Fibroblast of pulmonary artery (primary cell): ENCODE measurements around the gene SLC1A3.

Experiments used
- DNase-seq: peaks from one replicate; pipeline ENCODE4 v3.0.0-alpha.2; 2010; ENCODE audit warnings: low read depth
- H3K4me3 ChIP-seq: replicated peaks from 2 replicates; pipeline ENCODE4 v1.5.1; 2011; ENCODE audit warnings: low read depth, mild to moderate bottlenecking, control low read depth, low read length, moderate library complexity
- TF ChIP-seq, protein P1 (sequence below): IDR thresholded peaks from 2 replicates; pipeline ENCODE4 v1.5.1; 2011; ENCODE audit warnings: mild to moderate bottlenecking, control low read depth, low read length, inconsistent platforms; ENCODE audit errors: missing control alignments

SLC1A3 gene

DNA sequence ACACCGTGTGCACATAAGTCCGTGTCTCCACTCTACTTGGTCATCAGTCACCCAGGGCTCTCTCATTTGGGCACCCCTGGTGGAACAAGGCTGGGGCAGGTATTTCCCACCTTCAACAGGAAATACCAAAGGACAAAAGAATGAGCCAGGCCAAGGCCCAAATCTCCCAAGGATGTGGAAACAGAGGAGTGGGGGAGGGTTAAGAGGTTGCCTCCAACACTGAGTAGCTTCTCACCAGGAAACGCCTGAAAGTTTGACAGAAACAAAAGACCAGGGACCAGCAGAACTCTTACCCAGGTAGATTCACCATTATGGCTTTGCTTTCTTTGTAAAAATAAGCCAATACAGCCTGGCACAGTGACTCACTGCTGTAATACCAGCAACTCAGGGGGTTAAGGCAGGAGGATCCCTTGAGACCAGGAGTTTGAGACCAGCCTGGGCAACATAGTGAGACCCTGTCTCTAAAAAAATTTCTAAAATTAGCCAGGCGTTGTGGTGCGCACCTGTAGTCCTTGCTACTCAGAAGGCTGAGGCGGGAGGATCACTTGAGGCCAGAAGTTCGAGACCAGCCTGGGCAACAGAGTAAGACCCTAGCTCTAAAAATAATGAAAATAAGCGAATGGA is 12.7 kb downstream of the SLC1A3 start:
- H3K4me3 ChIP-seq, result no peak overlapping the region
- TF ChIP-seq, protein P1, sequence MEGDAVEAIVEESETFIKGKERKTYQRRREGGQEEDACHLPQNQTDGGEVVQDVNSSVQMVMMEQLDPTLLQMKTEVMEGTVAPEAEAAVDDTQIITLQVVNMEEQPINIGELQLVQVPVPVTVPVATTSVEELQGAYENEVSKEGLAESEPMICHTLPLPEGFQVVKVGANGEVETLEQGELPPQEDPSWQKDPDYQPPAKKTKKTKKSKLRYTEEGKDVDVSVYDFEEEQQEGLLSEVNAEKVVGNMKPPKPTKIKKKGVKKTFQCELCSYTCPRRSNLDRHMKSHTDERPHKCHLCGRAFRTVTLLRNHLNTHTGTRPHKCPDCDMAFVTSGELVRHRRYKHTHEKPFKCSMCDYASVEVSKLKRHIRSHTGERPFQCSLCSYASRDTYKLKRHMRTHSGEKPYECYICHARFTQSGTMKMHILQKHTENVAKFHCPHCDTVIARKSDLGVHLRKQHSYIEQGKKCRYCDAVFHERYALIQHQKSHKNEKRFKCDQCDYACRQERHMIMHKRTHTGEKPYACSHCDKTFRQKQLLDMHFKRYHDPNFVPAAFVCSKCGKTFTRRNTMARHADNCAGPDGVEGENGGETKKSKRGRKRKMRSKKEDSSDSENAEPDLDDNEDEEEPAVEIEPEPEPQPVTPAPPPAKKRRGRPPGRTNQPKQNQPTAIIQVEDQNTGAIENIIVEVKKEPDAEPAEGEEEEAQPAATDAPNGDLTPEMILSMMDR, result no peak
- DNase-seq, result no peak

DNA sequence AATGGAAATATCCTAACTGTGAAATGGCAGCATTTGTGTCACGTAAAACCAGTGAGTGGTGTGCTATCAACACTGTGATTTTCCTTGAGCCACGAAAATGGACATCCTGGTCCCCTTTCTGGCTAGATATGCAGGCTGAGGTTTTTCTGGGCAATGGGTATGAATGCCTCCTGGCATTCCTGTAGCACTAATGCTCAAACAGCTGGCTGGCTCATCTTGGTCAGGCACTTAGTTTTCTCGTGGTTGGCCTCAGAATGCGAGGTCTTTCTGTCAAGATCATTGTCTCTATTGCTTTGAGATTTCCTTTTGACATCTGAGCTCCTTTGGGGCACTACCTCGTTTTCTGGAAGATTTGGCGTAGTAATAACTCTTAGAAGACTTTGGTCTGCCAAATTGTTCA is 15.6 kb downstream of the SLC1A3 start:
- H3K4me3 ChIP-seq, result no peak overlapping the region
- TF ChIP-seq, protein P1, result no peak
- DNase-seq, result no peak

DNA sequence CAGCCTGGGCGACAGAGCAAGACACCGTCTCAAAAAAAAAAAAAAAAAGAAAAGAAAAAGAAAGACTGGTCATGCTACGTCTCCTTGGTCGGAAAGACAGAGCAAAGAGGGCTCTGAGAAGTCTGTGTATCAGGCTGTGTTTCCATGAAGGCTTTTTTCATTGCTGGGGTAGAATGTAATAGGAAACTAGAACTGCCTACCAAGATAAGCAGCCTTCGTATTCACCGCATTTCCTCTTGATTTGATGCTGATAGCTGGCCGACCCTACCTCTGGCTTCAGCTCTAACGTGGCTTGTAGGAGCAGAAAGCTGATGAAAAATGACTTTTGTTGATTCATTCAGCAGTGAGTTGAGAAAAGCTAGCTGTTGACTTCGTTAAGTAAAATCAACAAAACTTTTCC is 17.4 kb downstream of the SLC1A3 start:
- TF ChIP-seq, protein P1, result no peak
- no peak for DNase-seq
- H3K4me3 ChIP-seq, result no peak overlapping the region

DNA sequence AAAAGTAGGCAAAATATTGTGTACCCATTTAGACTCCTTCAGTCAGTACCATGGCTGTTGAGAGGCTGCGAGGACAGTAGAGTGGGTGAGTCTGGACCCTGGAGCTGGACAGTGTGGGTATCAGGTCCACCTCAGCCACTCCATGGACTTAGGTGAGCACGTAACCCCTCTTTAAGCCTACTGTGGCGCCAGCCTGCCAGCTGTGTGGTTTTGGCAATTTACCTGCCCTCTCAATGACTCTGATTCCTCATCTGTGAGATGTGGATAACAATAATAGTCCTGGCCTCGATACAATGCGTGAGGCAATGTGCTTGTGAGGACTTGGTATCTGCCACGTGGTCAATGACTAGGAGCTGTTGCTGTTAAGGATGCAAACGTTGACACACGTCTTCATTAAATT is 17.9 kb downstream of the SLC1A3 start:
- TF ChIP-seq, protein P1, result no peak
- H3K4me3 ChIP-seq, result no peak overlapping the region
- no peak for DNase-seq

DNA sequence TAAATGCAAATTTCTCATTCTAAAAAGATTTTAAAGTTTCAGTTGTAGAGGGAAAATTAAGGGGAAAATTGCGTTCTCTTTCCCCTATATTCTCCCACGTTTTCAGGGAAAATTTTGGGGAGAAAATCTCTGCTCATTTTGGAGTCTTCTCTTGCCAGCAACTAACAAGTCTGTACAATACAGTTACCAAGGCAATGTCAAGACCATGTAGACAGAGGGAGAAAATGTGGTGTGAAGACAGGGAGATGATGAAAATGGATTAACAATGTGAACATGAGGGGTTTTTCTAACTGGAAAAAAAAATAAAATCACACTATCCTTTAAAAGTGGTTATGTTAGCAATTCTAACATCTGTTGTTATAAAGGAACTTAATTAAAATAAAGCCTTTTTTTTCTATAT is 22.3 kb downstream of the SLC1A3 start:
- no peak for DNase-seq
- H3K4me3 ChIP-seq, result no peak overlapping the region
- TF ChIP-seq, protein P1, result no peak

DNA sequence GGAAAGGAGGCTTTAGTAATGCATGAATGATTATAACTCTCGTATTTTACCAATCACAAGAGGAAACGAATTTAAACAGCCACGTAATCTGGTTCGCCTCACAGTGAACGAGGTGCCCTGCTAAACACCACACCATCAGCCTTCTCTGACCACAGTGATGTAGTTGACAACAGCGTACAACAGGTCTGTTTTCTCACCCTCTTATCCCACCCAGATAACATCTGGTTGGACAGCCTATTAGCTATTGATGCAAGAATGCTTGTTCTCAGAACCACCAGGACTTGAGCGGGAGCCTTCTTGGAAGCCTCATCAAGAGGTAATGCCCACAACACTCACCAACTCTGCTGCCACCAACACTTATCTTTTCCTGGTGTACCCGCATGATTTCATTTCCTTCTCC is 23.3 kb downstream of the SLC1A3 start:
- TF ChIP-seq, protein P1, result no peak
- no peak for DNase-seq
- H3K4me3 ChIP-seq, result no peak overlapping the region

DNA sequence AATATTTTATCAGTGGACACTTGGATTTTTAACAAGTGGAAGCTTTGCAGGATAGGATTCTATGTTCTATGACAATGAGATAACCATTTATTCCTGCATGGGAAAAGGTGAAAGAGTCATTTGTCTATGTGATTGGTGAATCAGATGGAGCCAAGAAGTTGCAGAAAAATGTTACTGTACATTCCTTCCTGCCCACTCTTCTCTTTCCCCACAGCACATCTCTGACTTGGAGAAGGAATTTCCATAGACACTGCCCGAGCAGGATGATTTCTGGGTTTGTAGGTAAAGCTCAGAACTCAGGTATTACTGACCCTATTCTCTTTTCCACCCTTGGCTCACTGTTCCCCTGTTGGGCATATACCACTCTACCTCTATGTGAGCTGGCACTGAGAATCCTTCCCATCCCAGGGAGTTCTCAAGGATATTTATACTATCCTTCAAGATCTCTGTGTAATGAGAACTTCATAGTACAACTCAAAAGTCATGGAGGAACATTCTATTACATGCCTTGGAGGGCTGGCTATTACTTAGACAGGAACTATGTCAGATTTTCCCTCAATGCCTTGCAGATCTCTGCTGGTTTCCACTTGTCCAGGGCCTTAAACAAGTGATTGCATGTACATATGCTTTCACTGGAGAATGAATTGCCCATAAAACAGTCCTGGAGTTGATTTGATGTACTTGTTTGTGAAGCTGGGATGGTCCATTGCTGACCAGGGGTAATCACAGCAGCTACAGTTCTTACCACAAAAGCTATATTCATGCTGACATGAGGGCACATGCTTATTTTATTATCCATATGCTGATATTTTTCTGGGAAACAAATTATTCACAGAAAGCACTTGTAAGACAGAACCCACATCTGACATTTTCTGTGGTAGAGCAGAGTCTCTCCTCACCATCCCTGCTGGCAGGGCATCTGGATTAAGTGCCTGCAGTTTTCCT is 24.1 kb downstream of the SLC1A3 start:
- TF ChIP-seq, protein P1, result no peak
- no peak overlapping the region for H3K4me3 ChIP-seq
- peak; percentile 29 for DNase-seq
